HepG2 (cell line): ENCODE data around the gene GOSR1. TPM values are rescaled to one million over a fixed set of nuclear protein-coding genes. Genes with fewer than 3 reads are reported as not detected.

Source experiments
- ATAC-seq: fragments of 200-7000 bp; cut with Tn5 transposase; 3 replicates; pipeline ENCODE4 v1.9.1; 2020; ENCODE audit warnings: mild to moderate bottlenecking, moderate library complexity
- BruUV-seq: library from RNA; stranded (reverse); fragments of 400-500 nt; replicated peaks from 2 replicates; lab custom pipeline; 2021; lab: Mats Ljungman, UMichigan
- CTCF ChIA-PET: fragments of 300-600 bp; formaldehyde crosslinking; extraction: SDS; loops from one replicate; lab custom pipeline; 2021; ENCODE audit warnings: low total read pairs, inconsistent platforms, low intra/inter-chr PET ratio; lab: Yijun Ruan, JAX
- POLR2A ChIA-PET: fragments of 350-600 bp; sonication (Branson Sonifier 250); formaldehyde crosslinking; loops from one replicate; lab custom pipeline; 2020; ENCODE audit warnings: antibody characterized with exemption, inconsistent platforms; lab: Yijun Ruan, JAX
- DNase-seq: peaks from one replicate; pipeline ENCODE4 v3.0.0-alpha.2; 2015; ENCODE audit warnings: low spot score
- FAIRE-seq: peaks from 3 replicates; lab custom pipeline; 2011; peaks lifted over from hg19 to GRCh38; lab: Jason Lieb, UNC
- H2AFZ ChIP-seq: one replicate; pipeline ENCODE4 v1.6.1; 2011; ENCODE audit warnings: low read length, inconsistent platforms
- H3K27ac ChIP-seq: fragments of 300-600 bp; 3 replicates; pipeline ENCODE4 v1.8.0; 2011; ENCODE audit warnings: mixed run types, mild to moderate bottlenecking, mixed read lengths, low read length, inconsistent platforms; ENCODE audit not compliant: insufficient read depth; ENCODE audit errors: extremely low read length
- H3K27me3 ChIP-seq, 2 experiments: fragments of 200-600 bp in 1 of 2; 2 replicates in 1 of 2; 3 replicates in 1 of 2; pipeline versions ENCODE4 v1.6.0 to v1.8.0; 2011; ENCODE audit warnings: low read length in 2 of 2, mild to moderate bottlenecking in 2 of 2, moderate library complexity in 2 of 2, inconsistent platforms in 1 of 2; ENCODE audit not compliant: insufficient read depth in 2 of 2, control insufficient read depth in 1 of 2
- H3K36me3 ChIP-seq, 2 experiments: fragments of 200-600 bp in 1 of 2; replicated peaks in 1 of 2; 2 replicates in 1 of 2; 3 replicates in 1 of 2; pipeline versions ENCODE4 v1.5.1 to v1.8.0; 2011; ENCODE audit warnings: low read length in 2 of 2, inconsistent platforms in 1 of 2; ENCODE audit not compliant: insufficient read depth in 2 of 2, control insufficient read depth in 1 of 2
- H3K4me1 ChIP-seq: 2 replicates; pipeline ENCODE4 v1.5.1; 2012; ENCODE audit warnings: low read length, inconsistent platforms; ENCODE audit not compliant: insufficient read depth
- H3K4me2 ChIP-seq: 2 replicates; pipeline ENCODE4 v1.6.0; 2011; ENCODE audit warnings: low read depth, low read length, inconsistent platforms
- H3K4me3 ChIP-seq, 3 experiments: fragments of 200-600 bp in 1 of 3; sonication (generic), shearing (Covaris generic) in 1 of 3; replicated peaks in 1 of 3; 2 replicates each; pipeline ENCODE4 v1.5.1; 2011 to 2016; ENCODE audit warnings: low read length in 3 of 3, inconsistent platforms in 2 of 3, low read depth in 2 of 3, mild to moderate bottlenecking in 2 of 3, control low read depth in 1 of 3, mixed read lengths in 1 of 3; ENCODE audit not compliant: insufficient read depth in 1 of 3
- H3K79me2 ChIP-seq: one replicate; pipeline ENCODE4 v1.6.1; 2011; ENCODE audit warnings: low read length, inconsistent platforms; ENCODE audit not compliant: insufficient read depth
- H3K9ac ChIP-seq: 2 replicates; pipeline ENCODE4 v1.6.0; 2011; ENCODE audit warnings: mild to moderate bottlenecking, low read depth, low read length, inconsistent platforms; ENCODE audit not compliant: insufficient read depth
- H3K9me3 ChIP-seq: 2 replicates; pipeline ENCODE4 v1.5.1; 2012; ENCODE audit warnings: mild to moderate bottlenecking, low read length
- H4K20me1 ChIP-seq: 2 replicates; pipeline ENCODE4 v1.6.0; 2011; ENCODE audit warnings: inconsistent platforms, mild to moderate bottlenecking, low read length, moderate library complexity; ENCODE audit not compliant: insufficient read depth
- CREM ChIP-seq, 2 experiments: sonication (generic) in 1 of 2; formaldehyde crosslinking in 1 of 2; IDR thresholded peaks; 2 replicates each; pipeline versions ENCODE4 v1.4.0 to v1.6.1; 2016 to 2020; ENCODE audit warnings: antibody characterized with exemption in 1 of 2, mild to moderate bottlenecking in 1 of 2, missing genetic modification reagents in 1 of 2
- MLXIP ChIP-seq: sonication (generic); formaldehyde crosslinking; IDR thresholded peaks from 2 replicates; pipeline ENCODE4 v1.9.0; 2021; ENCODE audit warnings: missing genetic modification reagents, borderline replicate concordance
- MNT ChIP-seq: fragments of 450-650 bp; IDR thresholded peaks from 2 replicates; pipeline ENCODE4 v1.6.1; 2016
- WGBS: methylation state at CpG from one replicate; pipeline ENCODE4 v1.1.6; 2017; ENCODE audit warnings: low lambda C conversion rate; 5-methylcytosine and 5-hydroxymethylcytosine counted together
- in situ Hi-C: cut with HindIII; loops from 2 replicates; pipeline ENCODE4 v1.10.0; 2017; ENCODE audit warnings: low pct_unique_long_range_greater_than_20kb; ENCODE audit not compliant: extremely low pct_ligation_motif_present
- intact Hi-C: fragments of 100-400 bp; cut with micrococcal nuclease; formaldehyde crosslinking; loops from one replicate; pipeline ENCODE4 v1.10.0; 2022; ENCODE audit not compliant: unreplicated experiment
- polyA plus RNA-seq, 8 experiments: library from polyadenylated mRNA; depleted of rRNA in 3 of 8; stranded (reverse) in 7 of 8; unstranded in 1 of 8; fragments of >200 nt; fragmentation: Illumina TruSeq in 4 of 8; extraction: Trizol in 4 of 8; gene quantifications; 2 replicates each; pipeline versions ENCODE4 v1.2.1 to v1.2.3, GENCODE V29; 2011 to 2016; ENCODE audit warnings: low read depth in 4 of 8, missing spikeins in 1 of 8, mixed read lengths in 1 of 8; ENCODE audit not compliant: insufficient read depth in 1 of 8
- total RNA-seq, 5 experiments: library from RNA; depleted of rRNA; stranded (reverse); fragments of >200 nt; fragmentation: Illumina TruSeq; extraction: Trizol; gene quantifications; 2 replicates each; pipeline ENCODE4 v1.2.3, GENCODE V29; 2016; ENCODE audit warnings: low read depth in 1 of 5

Gene GOSR1
- total and polyA plus RNA-seq, 2 of the 13 experiments (the other 11 are each of a cell fraction or from before 2014, with no cell fraction given), result 15.8 to 37.0 TPM

GRCh38 chr17:30549864-30550511, 72.8 kb downstream of the GOSR1 start:
- FAIRE-seq (no peak), ATAC-seq (no peak), DNase-seq (no peak)
- in situ Hi-C loops (no loop called here), intact Hi-C loops (no loop called here)
- Histone ChIP-seq H3K79me2 (no peaks in the 10 kb centered on the region), H3K4me1 (peaks cover 4% of the 10 kb centered on the region), H3K4me2 (no peak overlapping the region), H3K9ac (no peak overlapping the region), H4K20me1 (no peaks in the 10 kb centered on the region), H2AFZ (no peak overlapping the region), H3K27me3 (no peaks in the 10 kb centered on the region; a peak in 1 of 5 replicates), H3K4me3 (no peak overlapping the region), H3K9me3 (no peaks in the 10 kb centered on the region), H3K27ac (no peak overlapping the region), H3K36me3 (no peaks in the 10 kb centered on the region)
- no peak for TF ChIP-seq MLXIP (CRISPR knock-in tag)
- no peak for TF ChIP-seq CREM (IDR thresholded peaks at IDR 0.05)
- no peak for TF ChIP-seq CREM (CRISPR knock-in tag; IDR thresholded peaks at IDR 0.05)
- peak; percentile 43; the same call in 1 of the 2 replicates for TF ChIP-seq MNT
- ChIA-PET POLR2A (no interaction called here), CTCF (no interaction called here)
- 81% methylated on average over 15 of the region's 15 CpGs for WGBS
- BruUV-seq, result no TSS peak
